GM19193 (cell line): ENCODE results near the gene ZNF672.

Experiments
- POLR2A ChIP-seq: IDR thresholded peaks from 4 replicates; pipeline ENCODE4 v1.6.1; 2011; ENCODE audit not compliant: insufficient read depth, insufficient read length; ENCODE audit errors: extremely low read depth

The ZNF672 gene

GRCh38 chr1:248885646-248886045 is 47.6 kb downstream of the ZNF672 start:
- TF ChIP-seq POLR2A: no peak

GRCh38 chr1:248886237-248886895 is 48.3 kb downstream of the ZNF672 start:
- no peak for TF ChIP-seq POLR2A

GRCh38 chr1:248890549-248891498 is 52.8 kb downstream of the ZNF672 start:
- TF ChIP-seq POLR2A: no peak

GRCh38 chr1:248891758-248892157 is 53.7 kb downstream of the ZNF672 start:
- no peak for TF ChIP-seq POLR2A

- no peak for TF ChIP-seq POLR2A
These were observed 54.6 kb downstream of the ZNF672 start for GRCh38 chr1:248892590-248892989.

- TF ChIP-seq POLR2A: no peak
These were observed 56.8 kb downstream of the ZNF672 start for GRCh38 chr1:248894837-248895236.

GRCh38 chr1:248897412-248898337 is 59.7 kb downstream of the ZNF672 start:
- no peak for TF ChIP-seq POLR2A
